Muscle of leg (tissue), 11 donors: Measurements from ENCODE around the gene PCBP3. TPM values are rescaled to one million over a fixed set of nuclear protein-coding genes. Genes with fewer than 3 reads are reported as not detected.

Experiments used
- DNase-seq: peaks from one replicate; pipeline ENCODE4 v3.0.0; 2013
- H3K27ac ChIP-seq: one replicate; pipeline ENCODE4 v1.5.1; 2013; ENCODE audit warnings: mild to moderate bottlenecking, low read length, control low read depth
- H3K27me3 ChIP-seq: one replicate; pipeline ENCODE4 v1.6.1; 2013; ENCODE audit warnings: low read length; ENCODE audit not compliant: control insufficient read depth, insufficient read depth
- H3K36me3 ChIP-seq: one replicate; pipeline ENCODE4 v1.6.1; 2013; ENCODE audit warnings: low read length; ENCODE audit not compliant: control insufficient read depth, insufficient read depth
- H3K4me1 ChIP-seq: one replicate; pipeline ENCODE4 v1.6.1; 2013; ENCODE audit warnings: low read length; ENCODE audit not compliant: control insufficient read depth, insufficient read depth
- H3K4me3 ChIP-seq: one replicate; pipeline ENCODE4 v1.5.1; 2013; ENCODE audit warnings: low read length, control low read depth
- H3K9me3 ChIP-seq: replicated peaks from 2 replicates; pipeline ENCODE4 v1.6.1; 2013; ENCODE audit warnings: low read depth, low read length; ENCODE audit not compliant: control insufficient read depth
- WGBS: methylation state at CpG from one replicate; pipeline ENCODE4 v1.1.5; 2013; ENCODE audit warnings: missing lambda C conversion rate; ENCODE audit not compliant: insufficient coverage; 5-methylcytosine and 5-hydroxymethylcytosine counted together
- polyA plus RNA-seq, 8 donors: library from polyadenylated mRNA; unstranded; fragments of 120-200 nt; gene quantifications; one replicate each; pipeline versions ENCODE4 v1.2.1 to v1.2.3, GENCODE V29; 2013; ENCODE audit warnings: inconsistent platforms in 1 of 8, low replicate concordance in 1 of 8; ENCODE audit not compliant: insufficient read length in 8 of 8, insufficient read depth in 1 of 8
- total RNA-seq: library from RNA; stranded (reverse); fragments of 120-200 nt; gene quantifications from one replicate; pipeline ENCODE4 v1.2.4, GENCODE V29; 2013

Gene PCBP3
- total and polyA plus RNA-seq, 9 donors, result 0.76 to 2.3 (median 1.2) TPM

DNA sequence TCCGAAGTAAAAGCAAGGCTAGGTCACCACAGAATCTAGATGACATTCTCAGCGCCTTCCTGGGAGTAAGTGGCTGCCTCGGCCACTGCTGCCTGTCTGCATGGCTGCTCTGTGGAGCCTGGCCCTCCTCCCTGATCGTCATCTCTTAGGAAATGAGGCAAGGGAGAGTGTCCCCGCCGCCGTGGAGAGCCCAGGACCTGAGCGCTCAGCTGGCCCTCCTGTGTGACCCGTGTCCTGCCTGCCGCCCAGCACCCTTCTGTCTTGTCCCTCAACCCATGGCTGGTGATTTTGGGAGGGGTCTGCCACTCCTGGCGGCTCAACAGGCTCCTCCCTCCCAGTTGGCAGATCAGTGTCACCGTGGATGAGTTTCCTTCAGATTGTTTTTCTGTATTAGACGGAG is 181.7 kb downstream of the PCBP3 start:
- H3K36me3 ChIP-seq, result no peaks in the 10 kb centered on the region
- peaks cover 15% of the 10 kb centered on the region for H3K27me3 ChIP-seq
- no peak overlapping the region for H3K4me3 ChIP-seq
- H3K9me3 ChIP-seq, result no peaks in the 10 kb centered on the region
- WGBS, result 67% methylated on average over 8 of the region's 13 CpGs
- peaks cover 18% of the 10 kb centered on the region for H3K4me1 ChIP-seq
- no peak overlapping the region for H3K27ac ChIP-seq
- DNase-seq, result no peak

DNA sequence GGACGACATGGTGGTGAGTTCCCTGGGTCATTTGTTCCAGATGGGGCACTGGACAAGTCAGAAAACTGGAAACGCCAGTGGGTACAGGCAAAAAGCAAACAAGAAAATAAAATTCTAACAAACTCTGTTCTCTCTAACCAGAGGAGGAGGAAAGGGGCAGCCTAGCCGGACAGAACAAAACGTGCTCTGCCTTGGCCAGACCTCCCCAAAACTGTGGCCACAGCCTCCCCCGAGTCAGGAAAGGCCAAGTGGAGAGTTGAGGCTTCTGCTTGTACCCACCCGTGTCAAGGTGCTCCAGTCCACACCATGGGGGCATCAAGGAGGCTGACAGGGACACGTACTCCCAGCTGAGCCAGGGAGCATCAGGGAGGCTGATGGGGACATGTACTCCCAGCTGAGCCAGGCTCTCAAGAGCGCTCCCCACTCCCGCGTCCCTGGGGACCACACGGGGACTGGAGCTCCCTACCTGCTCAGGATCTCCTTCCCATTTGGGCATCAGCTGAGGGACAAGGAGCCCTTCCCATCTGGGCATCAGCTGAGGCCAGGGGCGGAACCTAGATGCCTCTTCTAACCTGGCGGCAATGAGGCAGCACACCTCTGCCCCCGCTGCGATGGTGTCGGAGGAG is 183.3 kb downstream of the PCBP3 start:
- Histone ChIP-seq H3K4me3 (no peak overlapping the region), H3K9me3 (no peaks in the 10 kb centered on the region), H3K27me3 (peaks cover 12% of the 10 kb centered on the region), H3K4me1 (peaks cover 12% of the 10 kb centered on the region), H3K36me3 (no peaks in the 10 kb centered on the region), H3K27ac (no peak overlapping the region)
- 87% methylated on average over 14 of the region's 16 CpGs for WGBS
- DNase-seq, result no peak

DNA sequence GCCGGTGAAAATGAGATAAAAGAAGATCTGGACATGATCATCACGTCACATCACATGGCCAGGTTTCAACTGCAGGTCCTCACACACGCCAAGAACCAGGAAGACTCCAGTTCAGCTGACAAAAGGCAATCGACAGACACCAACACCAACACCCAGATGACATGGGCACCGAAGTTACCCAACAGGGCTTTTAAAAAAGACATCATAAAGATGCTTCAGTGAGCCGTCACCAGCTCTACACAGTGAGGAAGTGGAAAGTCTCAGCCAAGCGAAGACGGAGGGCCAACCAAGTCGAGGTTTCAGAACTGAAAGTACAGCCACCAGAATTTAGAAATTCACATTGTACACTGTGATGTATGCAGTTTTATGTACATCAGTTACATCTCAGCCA is 183.8 kb downstream of the PCBP3 start:
- no peak overlapping the region for H3K27ac ChIP-seq
- no peaks in the 10 kb centered on the region for H3K36me3 ChIP-seq
- peaks cover 12% of the 10 kb centered on the region for H3K4me1 ChIP-seq
- peaks cover 12% of the 10 kb centered on the region for H3K27me3 ChIP-seq
- WGBS, result 82% methylated on average over 6 of the region's 9 CpGs
- no peak overlapping the region for H3K4me3 ChIP-seq
- no peaks in the 10 kb centered on the region for H3K9me3 ChIP-seq
- DNase-seq, result no peak

DNA sequence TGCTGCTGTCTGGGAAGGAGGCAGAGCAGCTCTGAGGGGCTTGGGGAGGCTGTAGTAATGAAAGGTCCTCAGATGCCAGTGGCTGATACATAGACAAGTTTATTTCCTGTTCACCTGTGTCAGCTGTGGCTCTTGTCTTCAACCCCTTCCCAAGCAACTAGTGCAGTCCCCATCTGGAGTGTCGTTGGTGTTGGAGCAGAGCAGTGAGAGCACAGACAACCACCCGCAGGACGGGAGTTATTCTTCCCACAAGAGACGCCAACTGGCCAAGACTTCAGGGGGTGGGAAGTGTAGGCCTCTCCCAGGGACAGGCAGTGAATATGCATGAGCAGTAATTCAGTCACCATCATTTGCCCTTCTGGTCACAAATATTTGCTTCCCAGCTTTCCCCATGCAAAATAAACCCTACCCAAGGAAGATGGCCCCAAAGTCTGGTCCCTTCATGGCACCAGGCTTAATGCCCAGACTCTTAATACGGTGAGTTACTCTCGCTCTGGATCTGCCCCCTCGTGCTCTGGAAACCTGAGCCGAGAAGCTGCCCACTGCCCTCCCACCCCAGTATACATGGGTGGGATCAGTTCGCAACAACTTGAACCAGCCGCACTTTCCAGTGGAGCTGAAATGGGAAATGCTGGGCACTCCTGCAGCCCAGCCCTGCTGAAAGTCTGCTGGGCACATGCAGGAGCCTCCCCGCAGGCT is 184.5 kb downstream of the PCBP3 start:
- Histone ChIP-seq H3K4me1 (peaks cover 12% of the 10 kb centered on the region), H3K27ac (no peak overlapping the region), H3K9me3 (no peaks in the 10 kb centered on the region), H3K36me3 (no peaks in the 10 kb centered on the region), H3K27me3 (peaks cover 12% of the 10 kb centered on the region), H3K4me3 (no peak overlapping the region)
- DNase-seq, result no peak
- 68% methylated on average over 8 of the region's 11 CpGs for WGBS

DNA sequence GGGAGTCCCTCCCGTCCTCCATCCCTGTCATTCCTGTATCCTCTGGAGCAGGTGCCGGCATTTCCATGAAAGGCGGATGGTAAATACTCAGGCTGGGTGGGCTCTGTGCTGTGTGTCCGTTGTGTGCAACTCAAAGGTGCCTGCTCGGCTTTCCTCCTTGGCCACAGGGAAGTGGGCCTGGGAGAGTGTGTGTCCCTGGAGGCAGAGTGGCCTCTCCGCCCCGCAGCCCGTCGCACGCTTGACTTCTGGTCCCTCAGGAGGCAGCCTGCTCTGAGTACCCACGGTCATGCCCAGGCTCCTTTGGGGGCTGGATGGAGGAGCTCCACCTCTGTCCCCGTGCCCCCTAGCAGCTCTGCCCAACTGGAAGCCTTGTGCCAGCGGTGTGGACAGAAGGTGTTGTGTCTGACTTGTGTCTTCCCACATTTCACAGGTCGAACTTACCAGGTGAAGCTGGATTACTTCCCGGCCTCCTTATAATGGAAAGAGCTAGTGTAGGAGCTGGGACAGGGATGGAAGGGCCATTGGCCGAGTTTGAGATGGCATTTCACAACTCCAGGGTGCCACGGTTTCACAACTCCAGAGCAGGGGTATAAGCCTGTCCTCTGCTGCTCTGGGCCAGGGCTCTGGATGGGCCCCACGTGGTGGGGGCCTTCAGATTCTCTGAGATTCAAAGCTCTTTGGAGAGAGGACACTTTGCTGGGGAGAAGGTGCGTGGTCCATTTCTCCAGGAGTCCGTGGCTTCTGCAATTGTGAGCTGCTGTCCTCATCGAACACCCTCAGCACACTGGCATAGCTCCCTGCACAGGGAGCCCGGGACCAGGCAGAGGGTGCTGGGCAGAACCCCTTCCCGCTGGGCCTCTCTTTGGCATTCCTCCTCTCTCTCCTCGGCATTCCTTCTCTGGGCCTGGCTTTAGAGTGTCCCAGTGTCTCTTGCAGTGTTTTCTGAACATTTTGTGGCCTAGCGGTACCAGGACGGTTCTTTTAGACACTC is 185.3 kb downstream of the PCBP3 start:
- WGBS, result 81% methylated on average over 24 of the region's 26 CpGs
- H3K27me3 ChIP-seq, result peaks cover 10% of the 10 kb centered on the region
- H3K9me3 ChIP-seq, result no peaks in the 10 kb centered on the region
- no peak overlapping the region for H3K4me3 ChIP-seq
- H3K4me1 ChIP-seq, result peaks cover 17% of the 10 kb centered on the region
- H3K36me3 ChIP-seq, result no peaks in the 10 kb centered on the region
- no peak for DNase-seq
- no peak overlapping the region for H3K27ac ChIP-seq

DNA sequence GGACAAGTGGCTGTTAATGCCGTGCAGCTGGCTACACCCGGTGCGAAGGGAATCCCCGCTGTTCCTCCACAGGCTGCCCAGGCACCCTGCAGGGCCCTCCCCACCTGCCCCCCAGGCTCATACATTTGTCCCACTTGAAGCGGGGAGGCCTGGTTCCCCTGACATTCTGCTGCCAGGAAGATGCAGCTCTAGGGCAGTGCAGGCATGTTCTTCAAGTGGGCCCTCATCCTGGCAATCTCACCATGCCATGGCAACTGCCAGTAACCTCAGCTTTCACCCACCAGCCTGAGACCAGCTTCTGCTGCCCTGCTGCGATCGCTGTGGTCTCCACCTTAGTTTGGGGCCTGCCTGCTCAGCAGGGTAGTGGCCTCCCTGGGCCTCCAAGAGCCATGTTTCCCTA is 186.1 kb downstream of the PCBP3 start:
- no peak for DNase-seq
- Histone ChIP-seq H3K36me3 (no peaks in the 10 kb centered on the region), H3K4me1 (peaks cover 17% of the 10 kb centered on the region), H3K27me3 (peaks cover 6% of the 10 kb centered on the region), H3K27ac (no peak overlapping the region), H3K9me3 (no peaks in the 10 kb centered on the region), H3K4me3 (no peak overlapping the region)
- WGBS, result 69% methylated on average over 5 of the region's 7 CpGs

DNA sequence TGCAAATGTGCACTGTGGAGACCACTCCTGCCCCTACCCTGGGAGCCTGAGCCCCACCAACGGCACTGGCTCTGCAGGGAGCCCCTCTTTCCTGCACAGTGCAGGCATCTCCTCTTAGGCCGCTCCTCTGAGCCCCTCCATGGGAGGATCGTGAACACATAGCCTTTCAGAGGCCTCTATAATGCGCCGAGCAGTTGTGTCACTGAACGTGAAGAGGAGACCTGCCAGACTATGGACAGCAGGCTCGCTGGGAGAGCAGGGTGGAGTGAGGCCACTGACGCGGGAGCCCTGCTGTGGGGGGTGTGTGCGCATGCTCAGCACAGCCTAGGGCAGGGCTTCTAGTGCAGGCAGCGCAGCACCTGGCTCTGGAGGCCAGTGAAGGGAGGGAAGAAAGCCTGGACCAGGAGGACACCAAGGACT is 186.7 kb downstream of the PCBP3 start:
- 31% methylated on average over 10 of the region's 11 CpGs for WGBS
- peaks cover 3% of the 10 kb centered on the region for H3K27me3 ChIP-seq
- no peaks in the 10 kb centered on the region for H3K9me3 ChIP-seq
- peak; percentile 59 for DNase-seq
- H3K36me3 ChIP-seq, result no peaks in the 10 kb centered on the region
- peaks cover 17% of the 10 kb centered on the region for H3K4me1 ChIP-seq
- no peak overlapping the region for H3K27ac ChIP-seq
- H3K4me3 ChIP-seq, result no peak overlapping the region

DNA sequence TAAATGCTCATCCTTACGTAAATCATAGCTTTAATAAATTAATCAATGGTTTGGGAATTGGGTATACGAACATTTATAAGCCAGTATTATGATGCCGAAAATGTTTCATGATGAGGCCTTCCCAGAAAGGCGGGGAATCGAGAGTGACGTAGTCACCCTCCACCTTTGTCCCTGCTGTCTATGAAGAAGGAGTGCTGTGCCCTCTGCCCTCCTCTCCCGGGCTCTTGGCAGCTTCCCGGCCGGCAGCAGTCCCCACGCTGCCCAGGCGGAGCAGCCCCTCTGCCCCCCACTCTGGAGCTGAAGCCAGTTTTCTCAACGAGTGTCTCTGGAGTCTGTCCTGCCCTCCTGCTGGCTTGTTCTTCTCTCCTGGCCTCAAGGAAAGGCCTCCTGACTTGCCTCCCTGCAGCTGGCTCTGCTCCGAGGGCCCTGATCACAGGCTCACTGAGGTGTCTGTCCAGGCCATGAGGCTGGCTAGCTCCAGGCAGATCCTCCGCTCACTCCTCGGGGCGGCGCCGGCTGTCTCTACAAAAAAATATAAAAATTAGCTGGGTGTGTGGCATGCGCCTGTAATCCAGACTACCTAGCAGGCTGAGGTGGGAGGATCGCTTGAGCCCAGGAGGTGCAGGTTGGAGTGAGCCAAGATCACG is 187.3 kb downstream of the PCBP3 start:
- Histone ChIP-seq H3K4me1 (peaks cover 17% of the 10 kb centered on the region), H3K27ac (no peak overlapping the region), H3K4me3 (no peak overlapping the region), H3K27me3 (peaks cover 2% of the 10 kb centered on the region), H3K36me3 (no peaks in the 10 kb centered on the region), H3K9me3 (no peaks in the 10 kb centered on the region)
- no peak for DNase-seq
- WGBS, result 68% methylated on average over 13 of the region's 21 CpGs

DNA sequence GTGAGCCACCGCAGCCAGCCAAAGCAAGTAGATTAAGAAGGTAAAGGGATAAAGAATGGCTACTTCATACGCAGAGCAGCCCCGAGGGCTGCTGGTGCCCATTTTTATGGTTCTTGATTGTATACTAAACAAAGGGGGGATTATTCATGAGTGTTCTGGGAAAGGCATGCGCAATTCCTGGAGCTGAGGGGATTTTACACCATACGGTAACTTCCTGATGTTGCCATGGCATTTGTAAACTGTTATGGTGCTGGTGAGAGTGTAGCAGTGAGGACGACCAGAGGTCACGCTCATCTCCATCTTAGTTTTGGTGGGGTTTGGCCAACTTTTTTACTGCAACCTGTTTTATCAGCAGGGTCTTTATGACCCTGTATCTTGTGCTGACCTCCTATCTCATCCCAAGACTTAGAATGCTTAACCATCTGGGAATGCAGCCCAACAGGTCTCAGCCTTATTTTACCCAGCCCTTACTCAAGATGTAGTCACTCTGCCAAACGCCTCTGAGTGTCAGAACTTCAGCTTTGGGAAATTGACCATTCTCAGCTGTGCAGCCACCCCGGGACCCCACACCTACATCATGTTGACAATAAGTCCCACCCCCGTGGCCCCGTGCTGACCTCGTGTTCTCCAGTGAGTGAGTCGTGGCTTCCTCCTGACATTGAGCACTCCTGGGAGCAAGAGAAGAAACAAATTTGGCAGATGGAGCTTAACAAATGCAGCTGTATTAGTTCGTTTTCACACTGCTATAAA is 188.6 kb downstream of the PCBP3 start:
- H3K27me3 ChIP-seq, result no peaks in the 10 kb centered on the region
- peaks cover 20% of the 10 kb centered on the region for H3K4me1 ChIP-seq
- H3K9me3 ChIP-seq, result no peaks in the 10 kb centered on the region
- 58% methylated on average over 7 of the region's 14 CpGs for WGBS
- no peak overlapping the region for H3K27ac ChIP-seq
- DNase-seq, result no peak
- no peaks in the 10 kb centered on the region for H3K36me3 ChIP-seq
- no peak overlapping the region for H3K4me3 ChIP-seq
